ENCODE data around the gene ARHGDIG.

DNA sequence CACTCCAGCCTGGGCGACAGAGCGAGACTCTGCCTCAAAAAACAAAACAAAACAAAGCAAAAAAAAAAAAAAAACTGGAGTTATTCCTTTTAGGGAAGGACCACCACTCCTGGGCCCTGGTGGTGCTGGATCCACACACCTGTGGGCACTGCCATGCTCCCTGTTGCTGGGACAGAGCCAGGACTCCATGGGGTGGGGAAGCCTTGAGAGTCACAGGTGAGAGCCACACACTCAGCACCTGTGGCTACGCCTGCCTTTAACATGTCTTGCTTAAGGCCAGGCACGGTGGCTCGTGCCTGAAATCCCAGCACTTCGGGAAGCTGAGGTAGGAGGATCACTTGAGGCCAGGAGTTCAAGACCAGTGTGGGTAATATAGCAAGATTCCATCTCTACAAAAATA lies 20.8 kb downstream of the ARHGDIG start:
- TF ChIP-seq, protein P1, sequence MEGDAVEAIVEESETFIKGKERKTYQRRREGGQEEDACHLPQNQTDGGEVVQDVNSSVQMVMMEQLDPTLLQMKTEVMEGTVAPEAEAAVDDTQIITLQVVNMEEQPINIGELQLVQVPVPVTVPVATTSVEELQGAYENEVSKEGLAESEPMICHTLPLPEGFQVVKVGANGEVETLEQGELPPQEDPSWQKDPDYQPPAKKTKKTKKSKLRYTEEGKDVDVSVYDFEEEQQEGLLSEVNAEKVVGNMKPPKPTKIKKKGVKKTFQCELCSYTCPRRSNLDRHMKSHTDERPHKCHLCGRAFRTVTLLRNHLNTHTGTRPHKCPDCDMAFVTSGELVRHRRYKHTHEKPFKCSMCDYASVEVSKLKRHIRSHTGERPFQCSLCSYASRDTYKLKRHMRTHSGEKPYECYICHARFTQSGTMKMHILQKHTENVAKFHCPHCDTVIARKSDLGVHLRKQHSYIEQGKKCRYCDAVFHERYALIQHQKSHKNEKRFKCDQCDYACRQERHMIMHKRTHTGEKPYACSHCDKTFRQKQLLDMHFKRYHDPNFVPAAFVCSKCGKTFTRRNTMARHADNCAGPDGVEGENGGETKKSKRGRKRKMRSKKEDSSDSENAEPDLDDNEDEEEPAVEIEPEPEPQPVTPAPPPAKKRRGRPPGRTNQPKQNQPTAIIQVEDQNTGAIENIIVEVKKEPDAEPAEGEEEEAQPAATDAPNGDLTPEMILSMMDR (IDR thresholded peaks at IDR 0.05): no peak
- TF ChIP-seq ZFX (IDR thresholded peaks at IDR 0.05; ENCODE audit: borderline replicate concordance): no peak

All from 22Rv1 (cell line).